HG02840 (cell line): Measurements from ENCODE around the gene CALCOCO1.
"Not testable (repeated sequence)": the region's sequence is repeated elsewhere in the genome, so short reads cannot be mapped to it uniquely, and the experiment has no call there.

Experiments
- ATAC-seq: cut with Tn5 transposase; IDR thresholded peaks from one replicate; pipeline ENCODE4 v1.9.1; 2021; ENCODE audit warnings: mild to moderate bottlenecking, moderate library complexity, moderate number of reproducible peaks; ENCODE audit not compliant: unreplicated experiment, low FRiP score

CALCOCO1 gene

GRCh38 chr12:53701518-53702264 lies 25.6 kb downstream of the CALCOCO1 start:
- no peak for ATAC-seq

DNA sequence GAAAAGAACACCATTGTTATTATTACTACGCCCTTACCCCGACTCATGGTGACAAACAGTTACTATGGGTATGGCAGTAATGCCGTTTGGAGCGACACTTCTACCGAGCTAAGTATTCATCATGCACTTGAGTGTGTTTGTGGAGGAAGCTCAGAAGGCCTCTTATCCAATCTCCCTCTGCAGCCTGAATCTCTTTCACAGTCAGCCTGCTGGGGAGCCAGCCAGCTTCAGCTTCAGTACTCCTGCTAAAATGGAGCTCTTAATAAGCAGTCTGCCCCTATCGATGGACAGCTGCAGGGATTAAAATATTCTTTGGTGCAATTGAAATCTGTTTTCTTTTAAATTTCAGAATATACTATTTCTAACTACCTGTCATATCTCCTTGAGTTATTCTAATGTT lies 26.7 kb downstream of the CALCOCO1 start:
- ATAC-seq, result no peak

GRCh38 chr12:53699678-53700025 lies 27.6 kb downstream of the CALCOCO1 start:
- no peak for ATAC-seq

GRCh38 chr12:53698948-53699677 lies 28.1 kb downstream of the CALCOCO1 start:
- ATAC-seq, result no peak

GRCh38 chr12:53696655-53697331 lies 30.5 kb downstream of the CALCOCO1 start:
- no peak for ATAC-seq

GRCh38 chr12:53696285-53696654 lies 31.0 kb downstream of the CALCOCO1 start:
- no peak for ATAC-seq

DNA sequence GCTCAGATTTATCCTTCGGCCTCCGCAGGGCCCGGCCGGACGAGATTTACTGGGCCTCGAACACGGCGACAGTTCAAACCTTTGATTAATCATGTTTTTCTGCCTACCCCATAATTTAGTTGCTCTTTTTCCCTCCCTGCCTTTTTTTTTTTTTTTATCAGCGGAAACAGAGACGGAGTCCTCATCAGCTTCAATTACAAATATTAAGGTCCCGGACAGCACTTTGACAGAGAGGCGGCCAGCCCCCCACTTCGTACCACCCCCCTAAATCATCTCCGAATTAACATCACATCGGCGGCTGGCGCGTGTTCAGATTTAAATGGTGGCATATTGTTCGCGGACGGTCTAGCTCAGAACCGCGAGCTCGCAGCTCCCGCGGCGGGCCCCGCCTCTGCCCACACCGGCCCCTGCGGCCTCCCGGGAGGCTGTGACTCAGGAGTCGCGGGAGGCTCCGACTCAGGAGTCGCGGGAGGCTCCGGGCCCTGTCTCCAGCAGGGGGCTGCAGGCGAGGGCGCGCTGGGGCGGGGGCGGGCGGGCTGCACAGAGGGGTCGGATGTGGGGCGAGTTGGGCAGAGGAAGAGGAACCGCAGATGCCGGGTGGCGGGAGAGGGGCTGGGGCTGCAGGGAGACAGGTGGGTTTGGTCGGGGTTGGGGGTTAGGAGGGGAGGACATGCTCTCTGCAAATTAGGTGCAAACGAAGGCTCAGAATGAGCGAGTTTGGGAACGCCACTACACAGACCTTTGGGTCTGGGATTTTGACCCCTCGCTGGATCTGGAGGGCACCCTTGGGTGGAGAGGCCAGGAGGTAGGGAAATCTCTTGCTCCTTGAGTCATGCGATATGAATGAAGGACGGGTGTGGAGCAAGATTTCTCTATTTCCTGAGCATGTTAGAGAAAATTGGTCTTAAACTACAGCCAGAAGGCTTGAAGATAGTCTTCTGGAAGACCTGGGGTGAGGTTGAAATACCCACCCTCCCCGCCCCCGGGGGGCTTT lies 31.8 kb downstream of the CALCOCO1 start:
- no peak for ATAC-seq

DNA sequence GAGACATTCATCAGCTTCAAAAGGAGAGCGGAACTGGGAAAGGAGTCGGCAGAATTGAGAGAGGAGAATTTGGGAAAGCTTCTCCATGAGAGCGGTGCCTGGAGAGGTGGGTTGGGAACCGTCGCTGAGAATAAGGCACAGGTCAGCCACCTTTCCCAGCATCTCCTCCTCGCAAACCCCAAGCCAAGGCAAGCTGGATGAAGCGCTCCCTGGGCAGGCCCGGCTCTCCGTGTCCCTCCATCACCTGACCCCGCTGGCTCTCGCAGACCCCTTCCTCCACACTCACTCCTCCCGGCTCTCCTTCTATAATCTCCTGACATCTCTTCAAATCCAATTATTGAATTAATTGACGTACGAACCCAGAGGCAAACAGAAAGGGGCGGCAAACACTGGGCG lies 32.5 kb downstream of the CALCOCO1 start:
- no peak for ATAC-seq

- ATAC-seq, result no peak
These were observed 39.1 kb downstream of the CALCOCO1 start for GRCh38 chr12:53688134-53688533.

GRCh38 chr12:53686436-53686835 lies 40.8 kb downstream of the CALCOCO1 start:
- no peak for ATAC-seq

GRCh38 chr12:53684654-53685220 lies 42.5 kb downstream of the CALCOCO1 start:
- no peak for ATAC-seq

DNA sequence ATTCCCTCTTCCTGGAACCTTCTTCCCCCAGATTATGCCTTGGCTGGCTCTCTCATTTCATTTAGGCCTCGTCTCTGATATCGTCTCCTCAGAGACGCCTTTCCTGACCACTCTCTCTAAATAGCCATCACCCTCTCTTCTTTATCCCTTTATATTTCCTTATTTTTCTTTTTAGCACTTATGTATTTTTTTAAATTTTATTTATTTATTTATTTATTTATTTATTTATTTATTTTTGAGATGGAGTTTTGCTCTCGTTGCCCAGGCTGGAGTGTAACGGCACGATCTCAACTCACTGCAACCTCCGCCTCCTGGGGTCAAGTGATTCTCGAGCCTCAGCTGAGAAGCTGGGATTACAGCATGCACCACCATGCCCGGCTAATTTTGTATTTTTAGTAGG lies 43.3 kb downstream of the CALCOCO1 start:
- no peak for ATAC-seq

DNA sequence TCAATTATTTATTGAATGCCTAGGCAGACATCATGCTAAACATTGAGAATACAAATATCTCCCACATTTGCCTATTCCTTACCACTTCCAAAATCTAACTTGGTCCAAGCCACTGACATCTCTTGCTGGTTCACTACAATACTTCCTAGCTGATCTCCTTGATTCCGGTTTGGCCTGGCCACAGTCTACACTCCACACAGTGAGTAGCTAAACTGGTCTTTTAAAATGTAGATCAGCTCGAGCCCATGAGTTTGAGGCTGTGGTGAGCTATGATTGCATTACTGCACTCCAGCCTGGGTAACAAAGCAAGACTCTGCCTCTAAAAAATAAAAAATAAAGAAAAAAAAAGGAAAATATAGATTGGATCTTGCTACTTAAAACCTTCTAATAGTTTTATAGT lies 43.8 kb downstream of the CALCOCO1 start:
- no peak for ATAC-seq

DNA sequence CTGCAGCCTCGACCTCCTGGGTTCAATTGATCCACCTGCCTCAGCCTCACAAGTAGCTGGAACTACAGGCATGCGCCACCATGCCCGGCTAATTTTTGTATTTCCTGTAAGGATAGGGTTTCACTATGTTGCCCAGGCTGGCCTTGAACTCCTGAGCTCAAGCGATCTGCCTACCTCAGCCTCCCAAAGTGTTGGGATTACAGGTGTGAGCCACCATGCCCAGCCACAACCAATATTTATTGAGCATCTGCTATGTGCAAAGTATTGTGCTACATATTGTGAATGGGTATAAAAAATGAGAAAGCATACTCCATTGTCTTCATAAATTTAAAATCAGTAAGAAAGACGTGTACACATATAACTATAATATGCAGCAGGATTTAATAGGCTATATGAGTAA lies 47.2 kb downstream of the CALCOCO1 start:
- ATAC-seq, result not testable (repeated sequence)

DNA sequence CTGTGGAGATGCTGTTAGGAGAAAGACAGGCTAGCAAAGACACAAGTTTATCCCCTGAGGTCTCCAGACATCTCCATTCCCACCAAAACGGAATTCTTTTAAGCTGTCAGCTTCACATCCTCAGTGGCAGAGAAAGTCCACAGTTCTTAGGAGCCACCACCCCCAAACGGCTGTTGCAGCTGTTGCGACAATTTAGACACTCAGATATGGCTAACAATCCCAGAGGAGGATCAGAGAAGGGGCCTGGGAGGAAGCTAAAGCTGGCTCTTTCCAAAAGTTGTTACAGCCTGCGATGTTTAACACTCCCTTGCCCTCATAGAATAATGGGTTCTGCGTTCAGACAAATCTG lies 49.5 kb downstream of the CALCOCO1 start:
- no peak for ATAC-seq

- no peak for ATAC-seq
These were observed 50.0 kb downstream of the CALCOCO1 start for GRCh38 chr12:53677016-53677799.

DNA sequence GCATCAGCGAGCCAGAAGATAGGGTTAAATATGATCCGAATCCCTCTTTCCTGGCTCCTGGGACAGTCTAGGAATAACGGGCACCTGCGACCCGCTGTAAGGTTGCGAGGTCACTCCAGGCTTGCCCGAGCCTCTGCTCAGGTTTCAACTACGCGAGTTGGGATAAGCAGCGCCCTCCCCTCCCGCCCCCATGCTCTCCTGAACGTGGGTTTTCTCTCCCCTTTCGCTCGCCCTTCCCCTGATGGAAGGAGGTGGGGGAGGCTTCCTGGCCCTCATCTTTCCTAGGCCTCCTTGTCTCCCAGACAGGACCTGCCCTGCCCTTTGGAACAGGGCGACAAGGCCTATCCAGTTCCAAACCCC lies 50.6 kb downstream of the CALCOCO1 start:
- ATAC-seq, result no peak

- peak; percentile 97 for ATAC-seq
These were observed 51.3 kb downstream of the CALCOCO1 start, which contains the start of gene ATP5MC2 for GRCh38 chr12:53675701-53676607. Gene ATP5MC2, minus strand, starts transcription at chr12:53676083. Its CDS starts 3,469 bp downstream, at chr12:53672614.
